Endothelial cell of umbilical vein (primary cell): Measurements from ENCODE around the gene PNKD. TPM values are rescaled to one million over a fixed set of nuclear protein-coding genes. Genes with fewer than 3 reads are reported as not detected.
A peak's percentile ranks its signal among the peaks of the same experiment; 100 is the strongest.

ENCODE experiments used
- BruUV-seq: library from RNA; stranded (reverse); fragments of 400-500 nt; replicated peaks from 2 replicates; lab custom pipeline; 2021; lab: Mats Ljungman, UMichigan
- CTCF ChIA-PET: fragments of 300-600, 350-600 bp; sonication (Branson Sonifier 250); formaldehyde crosslinking; loops from one replicate; lab custom pipeline; 2021; ENCODE audit warnings: antibody characterized with exemption, inconsistent platforms; lab: Charles Lee
- POLR2A ChIA-PET: fragments of 300-600, 350-600 bp; sonication (Branson Sonifier 250); formaldehyde crosslinking; loops from one replicate; lab custom pipeline; 2021; ENCODE audit warnings: antibody characterized with exemption, inconsistent platforms; lab: Charles Lee
- DNase-seq: peaks from one replicate; pipeline ENCODE4 v3.0.0-alpha.2; 2011; ENCODE audit warnings: low read depth, low spot score
- FAIRE-seq: peaks from 2 replicates; lab custom pipeline; 2011; peaks lifted over from hg19 to GRCh38; lab: Jason Lieb, UNC
- H2AFZ ChIP-seq: 2 replicates; pipeline ENCODE4 v1.6.0; 2012; ENCODE audit warnings: low read depth, low read length, control low read depth, inconsistent platforms
- H3K27ac ChIP-seq: 2 replicates; pipeline ENCODE4 v1.5.1; 2011; ENCODE audit warnings: low read depth, mild to moderate bottlenecking, control low read depth, low read length, moderate library complexity; ENCODE audit not compliant: insufficient read depth
- H3K27me3 ChIP-seq, 2 experiments: 2 replicates each; pipeline versions ENCODE4 v1.6.0 to v1.6.1; 2011; ENCODE audit warnings: low read length in 2 of 2, mixed read lengths in 1 of 2; ENCODE audit not compliant: control insufficient read depth in 2 of 2, insufficient read depth in 2 of 2
- H3K36me3 ChIP-seq, 2 experiments: 2 replicates in 1 of 2; 3 replicates in 1 of 2; pipeline ENCODE4 v1.5.1; 2011; ENCODE audit warnings: low read length in 2 of 2, mild to moderate bottlenecking in 1 of 2, moderate library complexity in 1 of 2; ENCODE audit not compliant: control insufficient read depth in 2 of 2, insufficient read depth in 2 of 2; ENCODE audit errors: extremely low read depth in 1 of 2
- H3K4me1 ChIP-seq: 3 replicates; pipeline ENCODE4 v1.5.1; 2011; ENCODE audit warnings: mild to moderate bottlenecking, low read length; ENCODE audit not compliant: control insufficient read depth, insufficient read depth; ENCODE audit errors: extremely low read depth
- H3K4me2 ChIP-seq: 2 replicates; pipeline ENCODE4 v1.6.1; 2011; ENCODE audit warnings: low read length, control low read depth, mixed read lengths; ENCODE audit not compliant: insufficient read depth
- H3K4me3 ChIP-seq, 3 experiments: fragments of 200-600 bp in 1 of 3; sonication (generic), shearing (Covaris generic) in 1 of 3; replicated peaks in 1 of 3; 2 replicates each; pipeline ENCODE4 v1.5.1; 2011 to 2016; ENCODE audit warnings: control low read depth in 3 of 3, low read length in 3 of 3, mild to moderate bottlenecking in 2 of 3, inconsistent platforms in 1 of 3, low read depth in 1 of 3, moderate library complexity in 1 of 3; ENCODE audit not compliant: insufficient read depth in 1 of 3
- H3K79me2 ChIP-seq: 2 replicates; pipeline ENCODE4 v1.6.0; 2012; ENCODE audit warnings: low read length, inconsistent platforms; ENCODE audit not compliant: control insufficient read depth, insufficient read depth
- H3K9ac ChIP-seq: replicated peaks from 2 replicates; pipeline ENCODE3; 2011; ENCODE audit warnings: low read length, control low read depth; ENCODE audit not compliant: insufficient read depth; ENCODE audit errors: extremely low read depth
- H3K9me1 ChIP-seq: replicated peaks from 3 replicates; pipeline ENCODE4 v1.6.0; 2011; ENCODE audit warnings: mild to moderate bottlenecking, low read length; ENCODE audit not compliant: control insufficient read depth, insufficient read depth; ENCODE audit errors: extremely low read depth
- H3K9me3 ChIP-seq: replicated peaks from 2 replicates; pipeline ENCODE4 v1.5.1; 2012; ENCODE audit warnings: low read length, inconsistent platforms; ENCODE audit not compliant: control insufficient read depth, insufficient read depth
- H4K20me1 ChIP-seq: replicated peaks from 2 replicates; pipeline ENCODE3; 2011; ENCODE audit warnings: mild to moderate bottlenecking, low read length; ENCODE audit not compliant: control insufficient read depth, insufficient read depth; ENCODE audit errors: extremely low read depth
- EZH2 ChIP-seq: IDR thresholded peaks from 2 replicates; pipeline ENCODE4 v1.6.1; 2012; ENCODE audit warnings: borderline replicate concordance, low read depth, mild to moderate bottlenecking, moderate library complexity, low read length, inconsistent platforms; ENCODE audit not compliant: severe bottlenecking
- FOS ChIP-seq: IDR thresholded peaks from 2 replicates; pipeline ENCODE4 v1.6.1; 2011; ENCODE audit warnings: mild to moderate bottlenecking, low read length, moderate library complexity, borderline replicate concordance; ENCODE audit not compliant: insufficient read depth
- GATA2 ChIP-seq: IDR thresholded peaks from 2 replicates; pipeline ENCODE4 v1.7.0; 2011; ENCODE audit warnings: low read depth, mild to moderate bottlenecking, moderate library complexity, mixed read lengths, low read length; ENCODE audit not compliant: insufficient read length, insufficient read depth
- JUN ChIP-seq: IDR thresholded peaks from 2 replicates; pipeline ENCODE4 v1.6.1; 2011; ENCODE audit warnings: borderline replicate concordance, low read depth; ENCODE audit not compliant: insufficient read length, insufficient read depth
- MYC ChIP-seq: IDR thresholded peaks from one replicate; pipeline ENCODE4 v1.6.1; 2011; ENCODE audit warnings: mild to moderate bottlenecking, low read depth, low read length
- POLR2A ChIP-seq: IDR thresholded peaks from 2 replicates; pipeline ENCODE4 v1.6.1; 2012; ENCODE audit warnings: low read depth, mild to moderate bottlenecking, control low read depth, low read length
- POLR2AphosphoS5 ChIP-seq: IDR thresholded peaks from 2 replicates; pipeline ENCODE4 v1.6.1; 2012; ENCODE audit warnings: low read depth, mild to moderate bottlenecking, control low read depth, low read length, moderate library complexity; ENCODE audit not compliant: insufficient read depth
- dilution Hi-C: fragments of 300-500 bp; cut with MboI; formaldehyde crosslinking; loops from one replicate; pipeline ENCODE4 v1.15.0; 2019; ENCODE audit warnings: low sequenced_read_pairs; ENCODE audit not compliant: extremely low pct_ligation_motif_present
- intact Hi-C: fragments of 100-400 bp; cut with micrococcal nuclease; formaldehyde crosslinking; loops from one replicate; pipeline ENCODE4 v1.10.0; 2022
- polyA plus RNA-seq, 4 experiments: library from polyadenylated mRNA; depleted of rRNA in 3 of 4; stranded (reverse) in 3 of 4; unstranded in 1 of 4; fragments of >200 nt; gene quantifications; 2 replicates each; pipeline versions ENCODE4 v1.2.1 to v1.2.3, GENCODE V29; 2011 to 2012; ENCODE audit warnings: missing spikeins in 1 of 4
- total RNA-seq: library from RNA; stranded (reverse); gene quantifications from 2 replicates; pipeline ENCODE4 v1.2.3, GENCODE V29; 2021
- TF ChIP-seq, protein P1 (sequence below), 2 donors: IDR thresholded peaks; 1 replicate in 1 of 2; 2 replicates in 1 of 2; pipeline ENCODE4 v1.5.1; 2011; ENCODE audit warnings: low read length in 2 of 2, mild to moderate bottlenecking in 2 of 2, moderate library complexity in 2 of 2, control low read depth in 1 of 2, inconsistent platforms in 1 of 2, low read depth in 1 of 2; ENCODE audit not compliant: insufficient read depth in 1 of 2; ENCODE audit errors: extremely low read depth in 1 of 2
- TF ChIP-seq, protein P2 (sequence below): IDR thresholded peaks from 2 replicates; pipeline ENCODE4 v1.6.1; 2011; ENCODE audit not compliant: insufficient read depth, insufficient read length

PNKD gene
- total and polyA plus RNA-seq, 2 donors (not counting 3 experiments of a cell fraction or from before 2014, with no cell fraction given), result 56.1 to 88.3 TPM

DNA sequence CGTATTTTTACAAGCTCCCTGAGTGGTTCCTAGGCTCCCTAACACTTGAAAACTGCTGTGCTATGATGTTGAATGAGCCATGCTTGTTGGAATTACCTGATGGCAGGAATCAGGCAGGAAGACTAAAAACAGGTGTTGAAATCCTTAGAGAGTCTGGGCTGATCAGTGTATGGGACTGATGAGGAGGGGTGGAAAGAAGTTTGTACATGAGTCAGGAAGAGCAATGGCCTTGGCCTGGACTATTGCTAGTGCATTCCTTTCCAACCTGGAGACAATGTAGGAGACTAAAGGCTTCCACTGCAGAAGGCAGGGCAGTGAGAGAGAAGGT, 46.9 kb downstream of the PNKD start:
- dilution Hi-C loops, result no loop called here
- Histone ChIP-seq H3K9ac (no peak overlapping the region), H3K4me1 (peaks cover 19% of the 10 kb centered on the region), H3K9me3 (no peaks in the 10 kb centered on the region), H3K27ac (peak overlapping the region; percentile 66), H2AFZ (no peak overlapping the region), H3K36me3 (no peaks in the 10 kb centered on the region), H3K4me2 (peak overlapping the region; percentile 0), H3K79me2 (no peaks in the 10 kb centered on the region), H3K27me3 (no peaks in the 10 kb centered on the region), H3K4me3 (no peak overlapping the region), H4K20me1 (no peaks in the 10 kb centered on the region), H3K9me1 (no peaks in the 10 kb centered on the region)
- TF ChIP-seq EZH2 (no peak), POLR2AphosphoS5 (no peak), POLR2A (no peak), FOS (no peak), JUN (no peak), GATA2 (no peak), MYC (no peak)
- TF ChIP-seq, protein P1, sequence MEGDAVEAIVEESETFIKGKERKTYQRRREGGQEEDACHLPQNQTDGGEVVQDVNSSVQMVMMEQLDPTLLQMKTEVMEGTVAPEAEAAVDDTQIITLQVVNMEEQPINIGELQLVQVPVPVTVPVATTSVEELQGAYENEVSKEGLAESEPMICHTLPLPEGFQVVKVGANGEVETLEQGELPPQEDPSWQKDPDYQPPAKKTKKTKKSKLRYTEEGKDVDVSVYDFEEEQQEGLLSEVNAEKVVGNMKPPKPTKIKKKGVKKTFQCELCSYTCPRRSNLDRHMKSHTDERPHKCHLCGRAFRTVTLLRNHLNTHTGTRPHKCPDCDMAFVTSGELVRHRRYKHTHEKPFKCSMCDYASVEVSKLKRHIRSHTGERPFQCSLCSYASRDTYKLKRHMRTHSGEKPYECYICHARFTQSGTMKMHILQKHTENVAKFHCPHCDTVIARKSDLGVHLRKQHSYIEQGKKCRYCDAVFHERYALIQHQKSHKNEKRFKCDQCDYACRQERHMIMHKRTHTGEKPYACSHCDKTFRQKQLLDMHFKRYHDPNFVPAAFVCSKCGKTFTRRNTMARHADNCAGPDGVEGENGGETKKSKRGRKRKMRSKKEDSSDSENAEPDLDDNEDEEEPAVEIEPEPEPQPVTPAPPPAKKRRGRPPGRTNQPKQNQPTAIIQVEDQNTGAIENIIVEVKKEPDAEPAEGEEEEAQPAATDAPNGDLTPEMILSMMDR (IDR thresholded peaks at IDR 0.05; ENCODE audit: extremely low read depth in 1 of 2, insufficient read depth in 1 of 2, low read depth in 1 of 2, low read length in 2 of 2), result no peak
- TF ChIP-seq, protein P2, sequence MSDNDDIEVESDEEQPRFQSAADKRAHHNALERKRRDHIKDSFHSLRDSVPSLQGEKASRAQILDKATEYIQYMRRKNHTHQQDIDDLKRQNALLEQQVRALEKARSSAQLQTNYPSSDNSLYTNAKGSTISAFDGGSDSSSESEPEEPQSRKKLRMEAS, result no peak
- ChIA-PET POLR2A (no interaction called here), CTCF (interaction anchor here (1.4 kb wide), 1 partner anchor 26 kb away, joined by 4 read pairs; no protein-coding TSS in a partner anchor)
- TSS peak; percentile 59 for BruUV-seq
- no peak for FAIRE-seq
- intact Hi-C loops, result no loop called here
- DNase-seq, result no peak
